Right lobe of liver (tissue), 6 donors: ENCODE measurements around the gene NR6A1. TPM values are rescaled to one million over a fixed set of nuclear protein-coding genes. Genes with fewer than 3 reads are reported as not detected.

Source experiments
- ATAC-seq, 4 donors: fragments of 200-7000 bp; cut with Tn5 transposase; one replicate each; pipeline ENCODE4 v1.9.1; 2020; ENCODE audit warnings: mild to moderate bottlenecking in 4 of 4, moderate library complexity in 4 of 4
- DNase-seq, 3 donors: peaks; one replicate each; pipeline ENCODE4 v3.0.0-alpha.2; 2020
- H3K27ac ChIP-seq, 3 donors: fragments of 200-600 bp; one replicate each; pipeline ENCODE4 v1.8.0; 2022
- H3K27me3 ChIP-seq, 2 donors: fragments of 200-600 bp; one replicate each; pipeline ENCODE4 v1.8.0; 2022
- H3K36me3 ChIP-seq, 4 donors: fragments of 200-600 bp; sonication (generic) in 1 of 4; one replicate each; pipeline versions ENCODE4 v1.5.1 to v1.8.0; 2017 to 2022; ENCODE audit warnings: control low read depth in 1 of 4
- H3K4me1 ChIP-seq, 4 donors: fragments of 200-600 bp; sonication (generic) in 1 of 4; one replicate each; pipeline versions ENCODE4 v1.5.1 to v1.8.0; 2017 to 2022; ENCODE audit warnings: control low read depth in 1 of 4
- H3K4me3 ChIP-seq, 3 donors: fragments of 200-600 bp; one replicate each; pipeline ENCODE4 v1.8.0; 2022
- H3K9me3 ChIP-seq, 4 donors: fragments of 200-600 bp; sonication (generic) in 1 of 4; one replicate each; pipeline versions ENCODE4 v1.5.1 to v1.8.0; 2017 to 2022; ENCODE audit warnings: control low read depth in 1 of 4
- CTCF ChIP-seq, 4 donors: fragments of 200-600 bp in 3 of 4; fragments of 450-650 bp in 1 of 4; IDR thresholded peaks; one replicate each; pipeline versions ENCODE4 v1.5.1 to v1.8.0; 2016 to 2022; ENCODE audit warnings: antibody characterized with exemption in 4 of 4, mild to moderate bottlenecking in 2 of 4
- POLR2A ChIP-seq: fragments of 450-650 bp; IDR thresholded peaks from one replicate; pipeline ENCODE4 v1.6.1; 2017; ENCODE audit warnings: antibody characterized with exemption, mild to moderate bottlenecking
- WGBS: methylation state at CpG from one replicate; pipeline ENCODE4 v1.1.6; 2018; ENCODE audit warnings: low coverage, low lambda C conversion rate; ENCODE audit not compliant: insufficient coverage; ENCODE audit errors: missing lambda C conversion rate; 5-methylcytosine and 5-hydroxymethylcytosine counted together
- intact Hi-C, 2 donors: fragments of 100-400 bp; cut with DNase I; formaldehyde crosslinking; loops; one replicate each; pipeline versions ENCODE4 v1.11.2 to v1.14.1; 2022
- total RNA-seq, 6 experiments: library from RNA; depleted of rRNA in 2 of 6; stranded (reverse); fragments of >200 nt in 2 of 6; fragmentation: NEBNext Ultra II Directional in 3 of 6; extraction: Animal tissue kit (Norgen Biotek cat#: 25700) in 3 of 6; gene quantifications; one replicate each; pipeline versions ENCODE4 v1.1.0 to v1.2.4, GENCODE V29; 2016 to 2023
- donor health status: DM: no; HTN: yes; CAD: no.
- donor health status: DM: no; HTN: no; CAD: no.
- donor health status: DM: no; HTN: no; CAD: no.
- donor health status: DM: no; HTN: yes; CAD: no.
- donor health status: DM: no; HTN: yes; CAD: no.

The NR6A1 gene
- total RNA-seq, 6 experiments from 2014 or later, result 1.3 to 3.6 (median 1.9) TPM

- WGBS, result 9% methylated on average over 3 of the region's 3 CpGs
- ATAC-seq (peak; percentile 44 to 69 (median 57)), DNase-seq (no peak)
- Histone ChIP-seq H3K36me3 (no peaks in the 10 kb centered on the region), H3K4me1 (peaks cover 0 to 16% (median 0%) of the 10 kb centered on the region in 4 donors), H3K27me3 (no peaks in the 10 kb centered on the region), H3K4me3 (no peak overlapping the region), H3K27ac (no peak overlapping the region), H3K9me3 (no peaks in the 10 kb centered on the region)
- TF ChIP-seq POLR2A (no peak), CTCF (IDR thresholded peaks at IDR 0.05) (no peak)
- intact Hi-C loops, result no loop called here
These were observed 13.1 kb downstream of the NR6A1 start for GRCh38 chr9:124758061-124758460.

GRCh38 chr9:124757616-124758015 lies 13.5 kb downstream of the NR6A1 start:
- TF ChIP-seq CTCF (IDR thresholded peaks at IDR 0.05), result no peak
- TF ChIP-seq POLR2A, result no peak
- no peak overlapping the region for H3K4me3 ChIP-seq
- WGBS, result 16% methylated on average over 6 of the region's 6 CpGs
- DNase-seq (no peak), ATAC-seq (no peak)
- no peaks in the 10 kb centered on the region for H3K36me3 ChIP-seq
- intact Hi-C loops, result no loop called here
- no peak overlapping the region for H3K27ac ChIP-seq
- H3K4me1 ChIP-seq, result peaks cover 0 to 16% (median 0%) of the 10 kb centered on the region in 4 donors
- H3K27me3 ChIP-seq, result no peaks in the 10 kb centered on the region
- no peaks in the 10 kb centered on the region for H3K9me3 ChIP-seq

- DNase-seq, result no peak
- TF ChIP-seq CTCF (IDR thresholded peaks at IDR 0.05) (no peak), POLR2A (no peak)
- H3K27ac ChIP-seq, result no peak overlapping the region
These were observed 15.1 kb downstream of the NR6A1 start for GRCh38 chr9:124756011-124756410.

GRCh38 chr9:124755061-124755460 lies 16.1 kb downstream of the NR6A1 start:
- ATAC-seq (no peak), DNase-seq (no peak)
- no peak overlapping the region for H3K27ac ChIP-seq
- H3K4me3 ChIP-seq, result no peak overlapping the region
- no peak for TF ChIP-seq POLR2A
- WGBS, result 75% methylated on average over 3 of the region's 3 CpGs
- no peaks in the 10 kb centered on the region for H3K36me3 ChIP-seq
- no peaks in the 10 kb centered on the region for H3K27me3 ChIP-seq
- intact Hi-C loops, result no loop called here
- peaks cover 0 to 16% (median 0%) of the 10 kb centered on the region in 4 donors for H3K4me1 ChIP-seq
- no peaks in the 10 kb centered on the region for H3K9me3 ChIP-seq

More at GRCh38 chr9:124756011-124756410, 15.1 kb downstream of the NR6A1 start:
- no peak for ATAC-seq
- H3K4me3 ChIP-seq, result no peak overlapping the region
- no peaks in the 10 kb centered on the region for H3K36me3 ChIP-seq
- no peaks in the 10 kb centered on the region for H3K27me3 ChIP-seq
- WGBS, result 97% methylated on average over 2 of the region's 2 CpGs
- H3K4me1 ChIP-seq, result peaks cover 0 to 16% (median 0%) of the 10 kb centered on the region in 4 donors
- intact Hi-C loops, result no loop called here
- H3K9me3 ChIP-seq, result no peaks in the 10 kb centered on the region

- Histone ChIP-seq H3K27me3 (no peaks in the 10 kb centered on the region), H3K4me3 (no peak overlapping the region), H3K4me1 (peaks cover 0 to 19% (median 0%) of the 10 kb centered on the region in 4 donors), H3K36me3 (no peaks in the 10 kb centered on the region), H3K27ac (no peak overlapping the region), H3K9me3 (no peaks in the 10 kb centered on the region)
- TF ChIP-seq CTCF (IDR thresholded peaks at IDR 0.05), result peak in 3 of 4 donors; percentile 21 to 45 (median 22)
- TF ChIP-seq POLR2A, result no peak
- 44% methylated on average over 4 of the region's 4 CpGs for WGBS
- DNase-seq (no peak), ATAC-seq (peak in 3 of 4 donors; percentile 44 to 58 (median 54))
- intact Hi-C loops, result no loop called here
These were observed 16.8 kb downstream of the NR6A1 start for GRCh38 chr9:124754289-124754688.
